K562 (cell line): ENCODE measurements around the gene TTLL10. TPM values are rescaled to one million over a fixed set of nuclear protein-coding genes. Genes with fewer than 3 reads are reported as not detected.

ENCODE experiments used
- ARHGAP35 ChIP-seq: fragments of 450-650 bp; IDR thresholded peaks from 2 replicates; pipeline ENCODE4 v1.6.1; 2018; ENCODE audit not compliant: partially characterized antibody
- GATAD2B ChIP-seq: fragments of 450-650 bp; IDR thresholded peaks from 2 replicates; pipeline ENCODE4 v1.6.1; 2017; ENCODE audit warnings: mild to moderate bottlenecking, borderline replicate concordance
- HLTF ChIP-seq: fragments of 450-650 bp; IDR thresholded peaks from 2 replicates; pipeline ENCODE4 v1.6.1; 2016
- JUNB ChIP-seq: fragments of 450-650 bp; formaldehyde crosslinking; conservative IDR thresholded peaks from 2 replicates; pipeline ENCODE4 v1.4.0; 2020; ENCODE audit warnings: mild to moderate bottlenecking
- NR2F6 ChIP-seq: fragments of 450-650 bp; formaldehyde crosslinking; IDR thresholded peaks from 2 replicates; pipeline ENCODE4 v1.4.0; 2020; ENCODE audit warnings: mild to moderate bottlenecking
- OTX1 ChIP-seq: fragments of 450-650 bp; formaldehyde crosslinking; IDR thresholded peaks from 2 replicates; pipeline ENCODE4 v1.4.0; 2022; ENCODE audit warnings: mild to moderate bottlenecking
- POLR3G ChIP-seq: IDR thresholded peaks from 2 replicates; pipeline ENCODE4 v1.6.1; 2011; ENCODE audit not compliant: insufficient read length, insufficient replicate concordance; ENCODE audit errors: extremely low read depth
- RNF2 ChIP-seq: sonication (generic); IDR thresholded peaks from 2 replicates; pipeline ENCODE4 v1.6.1; 2016
- SIN3B ChIP-seq: fragments of 450-650 bp; IDR thresholded peaks from 2 replicates; pipeline ENCODE4 v1.6.1; 2017; ENCODE audit warnings: low read depth, mild to moderate bottlenecking, moderate library complexity
- SLC30A9 ChIP-seq: fragments of 250-450 bp; sonication (Bioruptor Pico); IDR thresholded peaks from 2 replicates; pipeline ENCODE4 v1.8.0; 2022; ENCODE audit warnings: mild to moderate bottlenecking, moderate library complexity
- SMC3 ChIP-seq: conservative IDR thresholded peaks from 2 replicates; pipeline ENCODE4 v1.6.1; 2011; ENCODE audit warnings: low read depth, low read length, improper control_type of control experiment; ENCODE audit not compliant: insufficient read depth
- SPI1 ChIP-seq: IDR thresholded peaks from 2 replicates; pipeline ENCODE4 v1.6.1; 2011; ENCODE audit warnings: low read depth, low read length, control low read depth, borderline replicate concordance
- TCFL5 ChIP-seq: fragments of 250-450 bp; sonication (Bioruptor Pico); conservative IDR thresholded peaks from 2 replicates; pipeline ENCODE4 v1.6.1; 2021; ENCODE audit warnings: mild to moderate bottlenecking, moderate library complexity, matching md5 sums
- ZKSCAN8 ChIP-seq: fragments of 200-800 bp; sonication (Bioruptor generic); IDR thresholded peaks from 2 replicates; pipeline ENCODE4 v1.6.1; 2016; ENCODE audit warnings: missing genetic modification characterization, missing compliant biosample characterization
- ZNF174 ChIP-seq: fragments of 250-450 bp; sonication (Bioruptor Pico); IDR thresholded peaks from 2 replicates; pipeline ENCODE4 v1.4.0; 2020; ENCODE audit warnings: mild to moderate bottlenecking
- ZNF175 ChIP-seq: fragments of 200-800 bp; sonication (Bioruptor generic); IDR thresholded peaks from 2 replicates; pipeline ENCODE4 v1.6.1; 2016; ENCODE audit warnings: low read depth, mild to moderate bottlenecking, missing genetic modification characterization, missing compliant biosample characterization
- ZNF3 ChIP-seq: fragments of 250-450 bp; sonication (Bioruptor Pico); IDR thresholded peaks from 2 replicates; pipeline ENCODE4 v1.5.0; 2021; ENCODE audit warnings: mild to moderate bottlenecking, moderate library complexity
- polyA plus RNA-seq, 8 experiments: library from polyadenylated mRNA; depleted of rRNA in 4 of 8; stranded (reverse) in 5 of 8; unstranded in 3 of 8; fragments of >200 nt; fragmentation: Nextera tagmentation in 2 of 8; fragmentation: Illumina TruSeq in 1 of 8; extraction: Ambion mirVana in 2 of 8; extraction: Trizol in 1 of 8; gene quantifications; 2 replicates each; pipeline versions ENCODE4 v1.2.1 to v1.2.3, GENCODE V29; 2011 to 2014; ENCODE audit warnings: inconsistent platforms in 1 of 8, missing spikeins in 1 of 8
- total RNA-seq, 7 experiments: library from RNA; depleted of rRNA in 6 of 7; stranded (reverse); fragments of >200 nt in 6 of 7; fragmentation: Illumina TruSeq in 2 of 7; extraction: Trizol in 2 of 7; gene quantifications; 2 replicates each; pipeline versions ENCODE4 v1.2.1 to v1.2.3, GENCODE V29; 2011 to 2021; ENCODE audit warnings: low replicate concordance in 1 of 7
- TF ChIP-seq, protein P1 (sequence below): sonication (generic); formaldehyde crosslinking; IDR thresholded peaks from 2 replicates; pipeline ENCODE4 v1.8.0; 2022; ENCODE audit warnings: mild to moderate bottlenecking, missing genetic modification reagents
- TF ChIP-seq, protein P2 (sequence below), 2 experiments: fragments of 450-650 bp; IDR thresholded peaks; 2 replicates each; pipeline ENCODE4 v1.6.1; 2016
- TF ChIP-seq, protein P3 (sequence below): IDR thresholded peaks from 2 replicates; pipeline ENCODE4 v1.6.1; 2014; ENCODE audit warnings: antibody characterized with exemption

TTLL10 gene
- total and polyA plus RNA-seq, 9 of the 15 experiments (the other 6 are each of a cell fraction or from before 2014, with no cell fraction given), result not detected

DNA sequence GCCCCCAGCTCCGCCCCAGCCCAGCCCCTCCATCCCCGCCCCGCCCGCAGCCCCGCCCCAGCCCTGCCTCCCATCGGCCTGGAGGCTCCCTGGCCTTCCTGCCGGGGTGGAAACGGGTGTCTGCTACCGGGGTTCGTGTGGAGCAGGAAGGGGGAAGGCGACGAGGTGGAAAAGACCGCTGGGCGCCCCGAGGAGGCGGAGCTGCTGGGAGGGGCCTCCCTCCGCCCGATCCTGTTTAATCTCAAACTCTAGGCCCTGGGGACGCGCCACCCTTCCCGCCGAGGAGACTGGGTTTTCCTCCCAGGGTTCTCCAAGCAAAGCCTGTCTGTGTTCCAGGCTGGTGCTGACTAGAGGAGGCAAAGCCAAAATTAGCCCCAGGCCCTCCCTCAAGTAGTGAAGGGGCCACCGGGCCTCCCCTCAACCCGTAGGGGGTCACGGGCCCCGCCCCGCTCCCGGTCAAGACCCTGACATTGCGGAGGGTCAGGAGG, 16.2 kb upstream of the TTLL10 start (continued):
- TF ChIP-seq ZKSCAN8 (CRISPR knock-in tag) (no peak), ZNF3 (CRISPR knock-in tag) (no peak), SMC3 (no peak), TCFL5 (CRISPR knock-in tag) (no peak), NR2F6 (CRISPR knock-in tag) (0 out of 2 replicates have a peak, but pooled peaks have one; percentile 13), GATAD2B (0 out of 2 replicates have a peak, but pooled peaks have one; percentile 5), OTX1 (CRISPR knock-in tag) (peak; percentile 71; the same call in 1 of the 2 replicates), ZNF174 (CRISPR knock-in tag) (no peak), SIN3B (peak; percentile 12; the same call in 1 of the 2 replicates), JUNB (CRISPR knock-in tag) (no peak), POLR3G (no peak), SLC30A9 (CRISPR knock-in tag) (no peak), SPI1 (peak; percentile 37; the same call in 1 of the 2 replicates), ARHGAP35 (no peak), HLTF (peak; percentile 17; the same call in 1 of the 2 replicates), RNF2 (no peak; the same call in 1 of the 2 replicates), ZNF175 (CRISPR knock-in tag) (no peak)
- TF ChIP-seq, protein P1, sequence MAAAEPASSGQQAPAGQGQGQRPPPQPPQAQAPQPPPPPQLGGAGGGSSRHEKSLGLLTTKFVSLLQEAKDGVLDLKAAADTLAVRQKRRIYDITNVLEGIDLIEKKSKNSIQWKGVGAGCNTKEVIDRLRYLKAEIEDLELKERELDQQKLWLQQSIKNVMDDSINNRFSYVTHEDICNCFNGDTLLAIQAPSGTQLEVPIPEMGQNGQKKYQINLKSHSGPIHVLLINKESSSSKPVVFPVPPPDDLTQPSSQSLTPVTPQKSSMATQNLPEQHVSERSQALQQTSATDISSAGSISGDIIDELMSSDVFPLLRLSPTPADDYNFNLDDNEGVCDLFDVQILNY (CRISPR knock-in tag), result no peak
- TF ChIP-seq, protein P2, sequence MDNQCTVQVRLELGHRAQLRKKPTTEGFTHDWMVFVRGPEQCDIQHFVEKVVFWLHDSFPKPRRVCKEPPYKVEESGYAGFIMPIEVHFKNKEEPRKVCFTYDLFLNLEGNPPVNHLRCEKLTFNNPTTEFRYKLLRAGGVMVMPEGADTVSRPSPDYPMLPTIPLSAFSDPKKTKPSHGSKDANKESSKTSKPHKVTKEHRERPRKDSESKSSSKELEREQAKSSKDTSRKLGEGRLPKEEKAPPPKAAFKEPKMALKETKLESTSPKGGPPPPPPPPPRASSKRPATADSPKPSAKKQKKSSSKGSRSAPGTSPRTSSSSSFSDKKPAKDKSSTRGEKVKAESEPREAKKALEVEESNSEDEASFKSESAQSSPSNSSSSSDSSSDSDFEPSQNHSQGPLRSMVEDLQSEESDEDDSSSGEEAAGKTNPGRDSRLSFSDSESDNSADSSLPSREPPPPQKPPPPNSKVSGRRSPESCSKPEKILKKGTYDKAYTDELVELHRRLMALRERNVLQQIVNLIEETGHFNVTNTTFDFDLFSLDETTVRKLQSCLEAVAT (IDR thresholded peaks at IDR 0.05), result 0 out of 4 replicates have a peak, but pooled peaks of 1 of the 2 experiments have one; percentile 11
- TF ChIP-seq, protein P3, sequence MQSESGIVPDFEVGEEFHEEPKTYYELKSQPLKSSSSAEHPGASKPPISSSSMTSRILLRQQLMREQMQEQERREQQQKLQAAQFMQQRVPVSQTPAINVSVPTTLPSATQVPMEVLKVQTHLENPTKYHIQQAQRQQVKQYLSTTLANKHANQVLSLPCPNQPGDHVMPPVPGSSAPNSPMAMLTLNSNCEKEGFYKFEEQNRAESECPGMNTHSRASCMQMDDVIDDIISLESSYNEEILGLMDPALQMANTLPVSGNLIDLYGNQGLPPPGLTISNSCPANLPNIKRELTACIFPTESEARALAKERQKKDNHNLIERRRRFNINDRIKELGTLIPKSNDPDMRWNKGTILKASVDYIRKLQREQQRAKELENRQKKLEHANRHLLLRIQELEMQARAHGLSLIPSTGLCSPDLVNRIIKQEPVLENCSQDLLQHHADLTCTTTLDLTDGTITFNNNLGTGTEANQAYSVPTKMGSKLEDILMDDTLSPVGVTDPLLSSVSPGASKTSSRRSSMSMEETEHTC, result no peak
